Testis (tissue), 3 donors: ENCODE data around the gene MGAT5B. TPM values are rescaled to one million over a fixed set of nuclear protein-coding genes. Genes with fewer than 3 reads are reported as not detected.
"Not testable (repeated sequence)": the region's sequence is repeated elsewhere in the genome, so short reads cannot be mapped to it uniquely, and the experiment has no call there.

Experiments used
- DNase-seq: peaks from one replicate; pipeline ENCODE4 v3.0.0-alpha.2; 2019
- H3K27ac ChIP-seq, 2 donors: fragments of 200-600 bp; sonication (generic); one replicate each; pipeline ENCODE4 v1.5.1; 2019
- H3K27me3 ChIP-seq: fragments of 200-600 bp; sonication (generic); one replicate; pipeline ENCODE4 v1.5.1; 2019
- H3K36me3 ChIP-seq: fragments of 200-600 bp; sonication (generic); one replicate; pipeline ENCODE4 v1.5.1; 2017; ENCODE audit warnings: low read depth; ENCODE audit errors: missing control alignments
- H3K4me1 ChIP-seq: fragments of 200-600 bp; sonication (generic); one replicate; pipeline ENCODE4 v1.5.1; 2019
- H3K4me3 ChIP-seq, 2 donors: fragments of 200-600 bp; sonication (generic); one replicate each; pipeline ENCODE4 v1.5.1; 2017 to 2019
- H3K9me3 ChIP-seq: fragments of 200-600 bp; sonication (generic); one replicate; pipeline ENCODE4 v1.5.1; 2017
- POLR2A ChIP-seq: fragments of 450-650 bp; IDR thresholded peaks from one replicate; pipeline ENCODE4 v1.6.1; 2017; ENCODE audit warnings: antibody characterized with exemption, mild to moderate bottlenecking, moderate library complexity
- WGBS, 2 donors: methylation state at CpG; one replicate each; pipeline ENCODE4 v1.1.5; 2018; 5-methylcytosine and 5-hydroxymethylcytosine counted together
- intact Hi-C: fragments of 100-400 bp; cut with DNase I; formaldehyde crosslinking; loops from one replicate; pipeline ENCODE4 v1.15.1; 2023; ENCODE audit warnings: low total_unique reads
- polyA plus RNA-seq: library from polyadenylated mRNA; stranded (reverse); fragments of 350-450 nt; fragmentation: Illumina TruSeq; extraction: RNeasy Lipid Tissue Mini Kit (QIAGEN cat#74804); gene quantifications from one replicate; pipeline ENCODE4 v1.2.3, GENCODE V29; 2014; ENCODE audit warnings: low read depth, low replicate concordance; ENCODE audit not compliant: insufficient read depth
- total RNA-seq, 2 donors: library from RNA; depleted of rRNA; stranded (reverse); fragments of >200 nt; gene quantifications; one replicate each; pipeline ENCODE4 v1.2.3, GENCODE V29; 2016
- TF ChIP-seq, protein P1 (sequence below), 3 experiments: fragments of 450-650 bp in 2 of 3; fragments of 200-600 bp in 1 of 3; sonication (generic) in 1 of 3; IDR thresholded peaks; one replicate each; pipeline ENCODE4 v1.5.1; 2016 to 2019; ENCODE audit warnings: antibody characterized with exemption in 3 of 3, mild to moderate bottlenecking in 2 of 3, moderate library complexity in 1 of 3

MGAT5B gene
- total and polyA plus RNA-seq, 3 donors from 2014 or later: 4.6 to 10.9 (median 9.0) TPM

DNA sequence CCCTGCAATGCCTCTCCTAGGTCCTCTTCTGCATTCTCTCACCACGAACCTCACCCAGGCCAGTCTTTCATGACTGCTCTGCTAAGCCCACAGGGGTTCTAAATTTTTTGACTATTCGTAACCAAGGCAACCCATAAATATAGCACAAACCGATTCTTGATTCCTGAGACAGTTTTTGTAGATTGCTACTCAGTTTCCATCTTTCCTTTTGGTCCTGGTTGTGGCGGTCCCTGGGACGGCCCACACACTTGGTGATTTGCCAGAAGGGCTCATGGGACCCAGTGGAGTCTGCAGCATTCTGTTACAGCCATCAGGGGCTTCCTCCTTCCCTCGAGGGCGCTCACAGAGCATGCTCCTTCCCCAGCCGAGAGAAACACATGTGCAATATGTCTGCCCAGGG is 23.4 kb upstream of the MGAT5B start:
- Histone ChIP-seq H3K4me1 (peaks cover 6% of the 10 kb centered on the region), H3K4me3 (no peak overlapping the region), H3K36me3 (no peaks in the 10 kb centered on the region), H3K27me3 (no peaks in the 10 kb centered on the region), H3K27ac (no peak overlapping the region), H3K9me3 (no peaks in the 10 kb centered on the region)
- 62 to 63% methylated on average over 8 of the region's 8 CpGs for WGBS, 2 donors
- intact Hi-C loops: no loop called here
- TF ChIP-seq POLR2A: no peak
- TF ChIP-seq, protein P1, sequence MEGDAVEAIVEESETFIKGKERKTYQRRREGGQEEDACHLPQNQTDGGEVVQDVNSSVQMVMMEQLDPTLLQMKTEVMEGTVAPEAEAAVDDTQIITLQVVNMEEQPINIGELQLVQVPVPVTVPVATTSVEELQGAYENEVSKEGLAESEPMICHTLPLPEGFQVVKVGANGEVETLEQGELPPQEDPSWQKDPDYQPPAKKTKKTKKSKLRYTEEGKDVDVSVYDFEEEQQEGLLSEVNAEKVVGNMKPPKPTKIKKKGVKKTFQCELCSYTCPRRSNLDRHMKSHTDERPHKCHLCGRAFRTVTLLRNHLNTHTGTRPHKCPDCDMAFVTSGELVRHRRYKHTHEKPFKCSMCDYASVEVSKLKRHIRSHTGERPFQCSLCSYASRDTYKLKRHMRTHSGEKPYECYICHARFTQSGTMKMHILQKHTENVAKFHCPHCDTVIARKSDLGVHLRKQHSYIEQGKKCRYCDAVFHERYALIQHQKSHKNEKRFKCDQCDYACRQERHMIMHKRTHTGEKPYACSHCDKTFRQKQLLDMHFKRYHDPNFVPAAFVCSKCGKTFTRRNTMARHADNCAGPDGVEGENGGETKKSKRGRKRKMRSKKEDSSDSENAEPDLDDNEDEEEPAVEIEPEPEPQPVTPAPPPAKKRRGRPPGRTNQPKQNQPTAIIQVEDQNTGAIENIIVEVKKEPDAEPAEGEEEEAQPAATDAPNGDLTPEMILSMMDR (IDR thresholded peaks at IDR 0.05): no peak
- DNase-seq: no peak

DNA sequence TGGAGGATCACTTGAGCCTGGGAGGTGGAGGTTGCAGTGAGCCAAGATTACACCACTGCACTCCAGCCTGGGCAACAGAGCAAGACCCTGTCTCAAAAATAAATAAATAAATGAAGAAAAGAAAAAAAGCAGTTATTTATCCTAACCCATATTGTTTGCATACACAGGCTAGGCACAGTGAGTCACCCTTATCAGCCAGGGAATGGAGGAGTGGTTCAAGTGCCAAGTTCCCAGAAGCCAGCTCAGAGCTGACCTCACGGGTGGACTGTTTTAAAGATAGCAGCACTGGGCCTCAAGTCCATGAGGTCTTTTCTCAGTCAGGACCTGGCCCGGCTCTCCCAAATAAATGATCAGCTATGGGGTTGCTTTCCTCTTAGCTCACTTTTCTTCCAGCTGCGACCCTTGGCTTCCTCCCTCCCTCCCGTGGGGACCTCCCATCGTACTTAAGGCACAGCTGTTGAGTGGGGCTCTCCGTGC is 22.6 kb upstream of the MGAT5B start:
- no peak for DNase-seq
- Histone ChIP-seq H3K9me3 (no peaks in the 10 kb centered on the region), H3K36me3 (no peaks in the 10 kb centered on the region), H3K27me3 (no peaks in the 10 kb centered on the region), H3K4me3 (no peak overlapping the region), H3K27ac (no peak overlapping the region), H3K4me1 (no peaks in the 10 kb centered on the region)
- 55 to 68% methylated on average over 6 of the region's 6 CpGs for WGBS, 2 donors
- TF ChIP-seq, protein P1 (IDR thresholded peaks at IDR 0.05): no peak
- TF ChIP-seq POLR2A: no peak
- intact Hi-C loops: no loop called here

DNA sequence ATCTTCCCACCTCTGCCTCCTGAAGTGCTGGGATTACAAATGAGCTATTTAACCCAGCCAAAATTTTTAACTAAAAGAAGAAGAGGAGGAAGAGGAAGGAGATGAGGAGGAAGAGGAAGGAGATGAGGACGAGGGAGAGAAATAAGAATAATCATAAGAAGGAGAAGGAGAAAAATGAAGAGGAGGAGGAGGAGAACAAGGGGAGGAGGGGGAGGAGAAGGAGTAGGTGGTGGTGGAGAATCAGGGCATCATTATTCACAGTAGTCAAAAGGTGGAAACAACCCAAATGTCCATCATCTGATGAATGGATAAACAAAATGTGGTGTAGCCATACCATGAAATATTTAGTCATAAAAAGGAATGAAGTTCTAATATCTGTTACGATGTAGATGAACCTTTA is 21.2 kb upstream of the MGAT5B start:
- H3K27me3 ChIP-seq: no peaks in the 10 kb centered on the region
- no peaks in the 10 kb centered on the region for H3K36me3 ChIP-seq
- H3K9me3 ChIP-seq: no peaks in the 10 kb centered on the region
- intact Hi-C loops: no loop called here
- TF ChIP-seq POLR2A: no peak
- TF ChIP-seq, protein P1 (IDR thresholded peaks at IDR 0.05): no peak
- DNase-seq: no peak
- no peak overlapping the region for H3K27ac ChIP-seq
- 89 to 92% methylated on average over 2 of the region's 2 CpGs for WGBS, 2 donors
- no peak overlapping the region for H3K4me3 ChIP-seq
- no peaks in the 10 kb centered on the region for H3K4me1 ChIP-seq

DNA sequence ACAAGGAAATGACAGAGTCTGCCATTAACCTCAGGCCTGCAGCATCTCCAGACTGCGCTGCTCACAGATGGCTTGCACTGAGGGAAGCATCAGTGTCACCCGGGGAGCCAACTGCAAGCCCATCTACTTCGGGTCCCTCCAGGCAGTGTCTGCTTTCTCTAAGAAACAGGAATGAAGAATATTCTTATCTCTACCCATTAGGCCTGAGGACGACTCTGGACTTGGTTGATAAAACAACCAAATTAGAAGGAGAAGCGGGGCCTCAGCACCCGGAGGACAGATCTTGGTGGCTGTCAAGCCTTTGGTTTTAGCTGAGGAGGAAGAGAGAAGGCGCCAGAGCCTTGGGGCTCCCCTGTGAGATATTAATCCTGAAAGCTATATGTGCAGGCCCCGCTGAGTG is 19.5 kb upstream of the MGAT5B start:
- Histone ChIP-seq H3K27me3 (no peaks in the 10 kb centered on the region), H3K36me3 (no peaks in the 10 kb centered on the region), H3K4me1 (no peaks in the 10 kb centered on the region), H3K4me3 (no peak overlapping the region), H3K27ac (no peak overlapping the region), H3K9me3 (no peaks in the 10 kb centered on the region)
- no peak for DNase-seq
- intact Hi-C loops: no loop called here
- 80 to 94% methylated on average over 8 of the region's 8 CpGs for WGBS, 2 donors
- TF ChIP-seq, protein P1 (IDR thresholded peaks at IDR 0.05): no peak
- TF ChIP-seq POLR2A: no peak

DNA sequence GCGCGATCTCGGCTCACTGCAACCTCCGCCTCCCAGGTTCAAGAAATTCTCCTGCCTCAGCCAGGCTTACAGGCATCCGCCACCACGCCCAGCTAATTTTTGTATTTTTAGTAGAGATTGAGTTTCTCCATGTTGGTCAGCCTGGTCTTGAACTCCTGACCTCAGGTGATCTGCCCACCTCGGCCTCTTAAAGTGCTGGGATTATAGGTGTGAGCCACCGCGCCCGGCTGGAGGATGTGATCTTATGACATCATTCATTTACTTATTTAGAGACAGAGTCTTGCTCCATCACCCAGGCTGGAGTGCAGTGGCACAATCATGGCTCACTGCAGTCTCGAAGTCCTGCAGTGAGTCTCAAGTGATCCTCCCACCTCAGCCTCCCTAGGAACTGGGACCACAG is 19.0 kb upstream of the MGAT5B start:
- H3K36me3 ChIP-seq, DNase-seq, H3K9me3 ChIP-seq, H3K4me3 ChIP-seq, H3K4me1 ChIP-seq, intact Hi-C loops, H3K27ac ChIP-seq, H3K27me3 ChIP-seq: not testable (repeated sequence)
- WGBS, 2 donors: 89 to 96% methylated on average over 11 of the region's 11 CpGs
